Esophagus squamous epithelium (tissue), 4 donors: ENCODE measurements around the gene FEM1C.

Experiments
- CTCF ChIP-seq, 6 experiments: fragments of 450-650 bp in 4 of 6; fragments of 200-600 bp in 2 of 6; sonication (generic) in 2 of 6; IDR thresholded peaks; one replicate each; pipeline ENCODE4 v1.5.1; 2016 to 2019; ENCODE audit warnings: antibody characterized with exemption in 6 of 6, mild to moderate bottlenecking in 4 of 6, moderate library complexity in 4 of 6
- POLR2A ChIP-seq, 4 donors: fragments of 450-650 bp; IDR thresholded peaks; one replicate each; pipeline ENCODE4 v1.6.1; 2017; ENCODE audit warnings: antibody characterized with exemption in 4 of 4, mild to moderate bottlenecking in 4 of 4, moderate library complexity in 3 of 4

DNA sequence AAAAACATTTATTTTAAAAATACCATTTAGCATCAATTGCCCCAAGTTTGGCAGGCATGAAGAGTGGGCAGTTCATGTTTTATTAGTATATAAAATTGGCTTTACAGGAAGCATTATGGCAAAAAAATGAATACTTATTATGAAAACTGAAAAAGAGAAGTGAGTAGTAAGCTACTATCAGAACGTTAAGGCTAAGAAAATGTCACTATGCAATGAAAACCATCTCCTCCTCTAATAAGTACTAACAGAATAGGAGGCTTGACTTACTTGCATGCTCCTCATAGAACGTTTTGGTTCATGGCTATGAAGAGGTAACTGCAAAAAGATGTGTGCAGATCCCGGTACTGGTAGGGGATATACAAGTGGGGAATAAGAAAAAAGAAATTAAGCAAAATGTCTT lies 34.1 kb upstream of the FEM1C start:
- TF ChIP-seq CTCF (IDR thresholded peaks at IDR 0.05) (no peak), POLR2A (IDR thresholded peaks at IDR 0.05) (no peak)
